Activated CD4-positive, alpha-beta T cell treated with anti-CD3 and anti-CD28 coated beads for 24 hours (primary cell): ENCODE data around the gene BSND.

Experiments used
- DNase-seq, 2 donors: peaks; one replicate each; pipeline ENCODE4 v3.0.0-alpha.2; 2020; ENCODE audit warnings: low read depth in 2 of 2

The BSND gene

GRCh38 chr1:54991939-54992338 lies 6.8 kb upstream of the BSND start:
- no peak for DNase-seq

- DNase-seq: no peak
These were observed 5.6 kb upstream of the BSND start for GRCh38 chr1:54993140-54993539.

- no peak for DNase-seq
These were observed 4.3 kb upstream of the BSND start for GRCh38 chr1:54994355-54994990.

GRCh38 chr1:54995013-54995760 lies 3.5 kb upstream of the BSND start:
- DNase-seq: no peak

GRCh38 chr1:54995835-54996234 lies 2.9 kb upstream of the BSND start:
- DNase-seq: peak in 1 of 2 donors; percentile 10

- DNase-seq: peak; percentile 73 to 77
These were observed 2.3 kb upstream of the BSND start for GRCh38 chr1:54996359-54996868.

- no peak for DNase-seq
These were observed 1.6 kb upstream of the BSND start for GRCh38 chr1:54996869-54997710.

- no peak for DNase-seq
These were observed 1.1 kb upstream of the BSND start for GRCh38 chr1:54997711-54997986.

- DNase-seq: no peak
These were observed 633 bp upstream of the BSND start for GRCh38 chr1:54998100-54998499.

GRCh38 chr1:55000110-55001085 lies 1.7 kb downstream of the BSND start:
- DNase-seq: no peak

GRCh38 chr1:55001311-55001710 lies 2.6 kb downstream of the BSND start:
- no peak for DNase-seq

- DNase-seq: no peak
These were observed 4.0 kb downstream of the BSND start for GRCh38 chr1:55002686-55003085.

- no peak for DNase-seq
These were observed 6.8 kb downstream of the BSND start for GRCh38 chr1:55005351-55006140.

- no peak for DNase-seq
These were observed 8.2 kb downstream of the BSND start for GRCh38 chr1:55006931-55007330.

- DNase-seq: no peak
These were observed 8.9 kb downstream of the BSND start for GRCh38 chr1:55007625-55008024.

- no peak for DNase-seq
These were observed 11.6 kb downstream of the BSND start for GRCh38 chr1:55010194-55010886.

GRCh38 chr1:55010887-55011217 lies 12.1 kb downstream of the BSND start:
- DNase-seq: no peak

GRCh38 chr1:55012661-55013060 lies 13.9 kb downstream of the BSND start:
- no peak for DNase-seq

GRCh38 chr1:55015123-55015522 lies 16.4 kb downstream of the BSND start:
- no peak for DNase-seq
